ENCODE data around the gene NF1.
"Not testable (repeated sequence)": the region's sequence is repeated elsewhere in the genome, so short reads cannot be mapped to it uniquely, and the experiment has no call there.

The NF1 gene

GRCh38 chr17:31382668-31383275, 288.0 kb downstream of the NF1 start:
- not testable (repeated sequence) for H3K4me3 ChIP-seq (ENCODE audit: insufficient read depth in 1 of 2, low read depth in 1 of 2, low read length in 2 of 2); H3K27ac ChIP-seq (ENCODE audit: low read length, poor library complexity, severe bottlenecking); H3K14ac ChIP-seq (ENCODE audit: low read length in 2 of 2); H2BK120ac ChIP-seq (ENCODE audit: low read depth, low read length); H3K18ac ChIP-seq (ENCODE audit: low read depth in 1 of 2, low read length in 2 of 2); DNase-seq; H3K4ac ChIP-seq (ENCODE audit: low read depth in 1 of 2, low read length in 2 of 2); H3K4me1 ChIP-seq (ENCODE audit: control insufficient read depth, insufficient read depth, low read depth, low read length); H3K23ac ChIP-seq (ENCODE audit: low read length in 2 of 2); H3K4me2 ChIP-seq (ENCODE audit: low read length, poor library complexity, severe bottlenecking); H3K27me3 ChIP-seq (ENCODE audit: control insufficient read depth in 1 of 2, insufficient read depth in 1 of 2, low read length in 2 of 2); H3K9me3 ChIP-seq (ENCODE audit: control insufficient read depth, low read length); H2AK5ac ChIP-seq (ENCODE audit: low read length, severe bottlenecking); H2BK12ac ChIP-seq (ENCODE audit: low read length in 2 of 2); H2BK15ac ChIP-seq (ENCODE audit: low read depth, poor library complexity, severe bottlenecking); H4K8ac ChIP-seq (ENCODE audit: low read length); H4K91ac ChIP-seq (ENCODE audit: low read length); H3K9ac ChIP-seq (ENCODE audit: low read length); H2BK5ac ChIP-seq (ENCODE audit: low read depth, low read length, poor library complexity, severe bottlenecking); H3K79me1 ChIP-seq (replicated peaks; ENCODE audit: low read length, poor library complexity, severe bottlenecking); H2AFZ ChIP-seq (ENCODE audit: low read depth, low read length)
- peaks cover 14 to 26% of the 10 kb centered on the region in 2 experiments for H3K36me3 ChIP-seq (ENCODE audit: control insufficient read depth in 1 of 2, insufficient read depth in 2 of 2, low read depth in 1 of 2, low read length in 2 of 2)
- 97% methylated on average over 10 of the region's 11 CpGs for WGBS

- H2BK120ac ChIP-seq (ENCODE audit: low read depth, low read length); H3K18ac ChIP-seq (ENCODE audit: low read depth in 1 of 2, low read length in 2 of 2); H3K23ac ChIP-seq (ENCODE audit: low read length in 2 of 2); H2AFZ ChIP-seq (ENCODE audit: low read depth, low read length); H3K79me1 ChIP-seq (replicated peaks; ENCODE audit: low read length, poor library complexity, severe bottlenecking); H4K91ac ChIP-seq (ENCODE audit: low read length); H2BK12ac ChIP-seq (ENCODE audit: low read length in 2 of 2); H3K9me3 ChIP-seq (ENCODE audit: control insufficient read depth, low read length); DNase-seq; H3K9ac ChIP-seq (ENCODE audit: low read length); H3K4me1 ChIP-seq (ENCODE audit: control insufficient read depth, insufficient read depth, low read depth, low read length); H2BK5ac ChIP-seq (ENCODE audit: low read depth, low read length, poor library complexity, severe bottlenecking); H3K4me2 ChIP-seq (ENCODE audit: low read length, poor library complexity, severe bottlenecking); H4K8ac ChIP-seq (ENCODE audit: low read length); H2AK5ac ChIP-seq (ENCODE audit: low read length, severe bottlenecking); H3K14ac ChIP-seq (ENCODE audit: low read length in 2 of 2); H3K27me3 ChIP-seq (ENCODE audit: control insufficient read depth in 1 of 2, insufficient read depth in 1 of 2, low read length in 2 of 2); H3K4ac ChIP-seq (ENCODE audit: low read depth in 1 of 2, low read length in 2 of 2); H3K4me3 ChIP-seq (ENCODE audit: insufficient read depth in 1 of 2, low read depth in 1 of 2, low read length in 2 of 2); H3K27ac ChIP-seq (ENCODE audit: low read length, poor library complexity, severe bottlenecking); H2BK15ac ChIP-seq (ENCODE audit: low read depth, poor library complexity, severe bottlenecking): not testable (repeated sequence)
- H3K36me3 ChIP-seq (ENCODE audit: control insufficient read depth in 1 of 2, insufficient read depth in 2 of 2, low read depth in 1 of 2, low read length in 2 of 2) = peaks cover 11 to 19% of the 10 kb centered on the region in 2 experiments
- WGBS = 92% methylated on average over 6 of the region's 6 CpGs
Measured at GRCh38 chr17:31383488-31383887, 288.7 kb downstream of the NF1 start.

GRCh38 chr17:31385428-31386285, 290.9 kb downstream of the NF1 start:
- no peak overlapping the region for H2AK5ac ChIP-seq (ENCODE audit: low read length, severe bottlenecking)
- no peak overlapping the region for H3K27ac ChIP-seq (ENCODE audit: low read length, poor library complexity, severe bottlenecking)
- no peak overlapping the region for H3K4me2 ChIP-seq (ENCODE audit: low read length, poor library complexity, severe bottlenecking)
- H4K91ac ChIP-seq (ENCODE audit: low read length) = no peak overlapping the region
- H3K23ac ChIP-seq (ENCODE audit: low read length in 2 of 2) = no peak overlapping the region
- H2BK120ac ChIP-seq (ENCODE audit: low read depth, low read length) = no peak overlapping the region
- no peak overlapping the region for H4K8ac ChIP-seq (ENCODE audit: low read length)
- no peak for DNase-seq
- H2BK12ac ChIP-seq (ENCODE audit: low read length in 2 of 2) = no peak overlapping the region
- H3K9me3 ChIP-seq (ENCODE audit: control insufficient read depth, low read length) = no peaks in the 10 kb centered on the region
- peaks cover 3 to 14% of the 10 kb centered on the region in 2 experiments for H3K36me3 ChIP-seq (ENCODE audit: control insufficient read depth in 1 of 2, insufficient read depth in 2 of 2, low read depth in 1 of 2, low read length in 2 of 2)
- H3K4me3 ChIP-seq (ENCODE audit: insufficient read depth in 1 of 2, low read depth in 1 of 2, low read length in 2 of 2) = no peak overlapping the region
- peaks cover 22 to 27% of the 10 kb centered on the region in 2 experiments for H3K27me3 ChIP-seq (ENCODE audit: control insufficient read depth in 1 of 2, insufficient read depth in 1 of 2, low read length in 2 of 2)
- no peak overlapping the region for H3K4ac ChIP-seq (ENCODE audit: low read depth in 1 of 2, low read length in 2 of 2)
- WGBS = 96% methylated on average over 7 of the region's 7 CpGs
- H3K18ac ChIP-seq (ENCODE audit: low read depth in 1 of 2, low read length in 2 of 2) = no peak overlapping the region
- H3K79me1 ChIP-seq (replicated peaks; ENCODE audit: low read length, poor library complexity, severe bottlenecking) = no peaks in the 10 kb centered on the region
- H2AFZ ChIP-seq (ENCODE audit: low read depth, low read length) = no peak overlapping the region
- H3K9ac ChIP-seq (ENCODE audit: low read length) = no peak overlapping the region
- no peaks in the 10 kb centered on the region for H3K4me1 ChIP-seq (ENCODE audit: control insufficient read depth, insufficient read depth, low read depth, low read length)
- no peak overlapping the region for H2BK15ac ChIP-seq (ENCODE audit: low read depth, poor library complexity, severe bottlenecking)
- H3K14ac ChIP-seq (ENCODE audit: low read length in 2 of 2) = no peak overlapping the region
- H2BK5ac ChIP-seq (ENCODE audit: low read depth, low read length, poor library complexity, severe bottlenecking) = no peak overlapping the region

- no peak overlapping the region for H3K4ac ChIP-seq (ENCODE audit: low read depth in 1 of 2, low read length in 2 of 2)
- no peak overlapping the region for H4K8ac ChIP-seq (ENCODE audit: low read length)
- H3K36me3 ChIP-seq (ENCODE audit: control insufficient read depth in 1 of 2, insufficient read depth in 2 of 2, low read depth in 1 of 2, low read length in 2 of 2) = peaks cover 3 to 13% of the 10 kb centered on the region in 2 experiments
- no peak overlapping the region for H3K18ac ChIP-seq (ENCODE audit: low read depth in 1 of 2, low read length in 2 of 2)
- H3K4me3 ChIP-seq (ENCODE audit: insufficient read depth in 1 of 2, low read depth in 1 of 2, low read length in 2 of 2) = no peak overlapping the region
- H4K91ac ChIP-seq (ENCODE audit: low read length) = no peak overlapping the region
- H2BK5ac ChIP-seq (ENCODE audit: low read depth, low read length, poor library complexity, severe bottlenecking) = no peak overlapping the region
- H3K9ac ChIP-seq (ENCODE audit: low read length) = no peak overlapping the region
- WGBS = 100% methylated on average over 3 of the region's 3 CpGs
- H2AFZ ChIP-seq (ENCODE audit: low read depth, low read length) = no peak overlapping the region
- H2BK15ac ChIP-seq (ENCODE audit: low read depth, poor library complexity, severe bottlenecking) = no peak overlapping the region
- no peak overlapping the region for H3K23ac ChIP-seq (ENCODE audit: low read length in 2 of 2)
- H3K27me3 ChIP-seq (ENCODE audit: control insufficient read depth in 1 of 2, insufficient read depth in 1 of 2, low read length in 2 of 2) = peaks cover 27 to 33% of the 10 kb centered on the region in 2 experiments
- H3K27ac ChIP-seq (ENCODE audit: low read length, poor library complexity, severe bottlenecking) = no peak overlapping the region
- no peaks in the 10 kb centered on the region for H3K9me3 ChIP-seq (ENCODE audit: control insufficient read depth, low read length)
- no peak overlapping the region for H2AK5ac ChIP-seq (ENCODE audit: low read length, severe bottlenecking)
- no peak overlapping the region for H2BK12ac ChIP-seq (ENCODE audit: low read length in 2 of 2)
- H3K14ac ChIP-seq (ENCODE audit: low read length in 2 of 2) = no peak overlapping the region
- H2BK120ac ChIP-seq (ENCODE audit: low read depth, low read length) = no peak overlapping the region
- H3K4me1 ChIP-seq (ENCODE audit: control insufficient read depth, insufficient read depth, low read depth, low read length) = peaks cover 6% of the 10 kb centered on the region
- no peaks in the 10 kb centered on the region for H3K79me1 ChIP-seq (replicated peaks; ENCODE audit: low read length, poor library complexity, severe bottlenecking)
- no peak for DNase-seq
- H3K4me2 ChIP-seq (ENCODE audit: low read length, poor library complexity, severe bottlenecking) = no peak overlapping the region
Measured at GRCh38 chr17:31386542-31387075, 291.8 kb downstream of the NF1 start.
